GM21423 (cell line): Measurements from ENCODE around the gene OS9.

Experiments used
- ATAC-seq: cut with Tn5 transposase; IDR thresholded peaks from one replicate; pipeline ENCODE4 v1.9.1; 2021; ENCODE audit warnings: mild to moderate bottlenecking, moderate library complexity; ENCODE audit not compliant: unreplicated experiment

OS9 gene

GRCh38 chr12:57751432-57751787 is 57.5 kb downstream of the OS9 start:
- ATAC-seq: no peak

GRCh38 chr12:57751788-57752667 is 58.1 kb downstream of the OS9 start, which contains the start of gene CDK4:
TSS of gene CDK4 (minus strand) at chr12:57752310. CDS start at chr12:57751717, 593 bp downstream.
- ATAC-seq: peak; percentile 66

GRCh38 chr12:57752668-57753000 is 58.7 kb downstream of the OS9 start:
- no peak for ATAC-seq

- no peak for ATAC-seq
Measured at GRCh38 chr12:57753756-57754337, 59.9 kb downstream of the OS9 start.

- ATAC-seq: peak; percentile 36
Measured at GRCh38 chr12:57754411-57755193, 60.7 kb downstream of the OS9 start, which contains the start of gene MARCHF9. TSS of gene MARCHF9 (plus strand) at chr12:57755103. CDS start at chr12:57755529, 426 bp downstream.

- no peak for ATAC-seq
Measured at GRCh38 chr12:57755194-57755453, 61.2 kb downstream of the OS9 start.

- no peak for ATAC-seq
Measured at GRCh38 chr12:57755454-57756372, 61.8 kb downstream of the OS9 start.

GRCh38 chr12:57756406-57757341 is 62.7 kb downstream of the OS9 start:
- ATAC-seq: no peak

GRCh38 chr12:57757771-57758170 is 63.8 kb downstream of the OS9 start:
- ATAC-seq: no peak

- no peak for ATAC-seq
Measured at GRCh38 chr12:57758552-57759359, 64.8 kb downstream of the OS9 start.

GRCh38 chr12:57759360-57759980 is 65.5 kb downstream of the OS9 start:
- no peak for ATAC-seq

- no peak for ATAC-seq
Measured at GRCh38 chr12:57760347-57760982, 66.5 kb downstream of the OS9 start.

- ATAC-seq: no peak
Measured at GRCh38 chr12:57761391-57761998, 67.6 kb downstream of the OS9 start.

GRCh38 chr12:57762463-57762862 is 68.5 kb downstream of the OS9 start:
- no peak for ATAC-seq

- no peak for ATAC-seq
Measured at GRCh38 chr12:57763881-57764661, 70.1 kb downstream of the OS9 start.

GRCh38 chr12:57764662-57765002 is 70.7 kb downstream of the OS9 start:
- no peak for ATAC-seq
